ENCODE measurements around the gene IL2RA. TPM values are rescaled to one million over a fixed set of nuclear protein-coding genes. Genes with fewer than 3 reads are reported as not detected.

IL2RA gene
- total and polyA plus RNA-seq, 3 donors from 2014 or later = 0.62 to 1.0 TPM; not detected in 1

GRCh38 chr10:6009961-6010360 is 52.2 kb downstream of the IL2RA start:
- H3K9me3 ChIP-seq = no peaks in the 10 kb centered on the region
- WGBS, 2 donors = 91 to 94% methylated on average over 4 of the region's 4 CpGs
- TF ChIP-seq POLR2A (IDR thresholded peaks at IDR 0.05) = no peak
- TF ChIP-seq, protein P1, sequence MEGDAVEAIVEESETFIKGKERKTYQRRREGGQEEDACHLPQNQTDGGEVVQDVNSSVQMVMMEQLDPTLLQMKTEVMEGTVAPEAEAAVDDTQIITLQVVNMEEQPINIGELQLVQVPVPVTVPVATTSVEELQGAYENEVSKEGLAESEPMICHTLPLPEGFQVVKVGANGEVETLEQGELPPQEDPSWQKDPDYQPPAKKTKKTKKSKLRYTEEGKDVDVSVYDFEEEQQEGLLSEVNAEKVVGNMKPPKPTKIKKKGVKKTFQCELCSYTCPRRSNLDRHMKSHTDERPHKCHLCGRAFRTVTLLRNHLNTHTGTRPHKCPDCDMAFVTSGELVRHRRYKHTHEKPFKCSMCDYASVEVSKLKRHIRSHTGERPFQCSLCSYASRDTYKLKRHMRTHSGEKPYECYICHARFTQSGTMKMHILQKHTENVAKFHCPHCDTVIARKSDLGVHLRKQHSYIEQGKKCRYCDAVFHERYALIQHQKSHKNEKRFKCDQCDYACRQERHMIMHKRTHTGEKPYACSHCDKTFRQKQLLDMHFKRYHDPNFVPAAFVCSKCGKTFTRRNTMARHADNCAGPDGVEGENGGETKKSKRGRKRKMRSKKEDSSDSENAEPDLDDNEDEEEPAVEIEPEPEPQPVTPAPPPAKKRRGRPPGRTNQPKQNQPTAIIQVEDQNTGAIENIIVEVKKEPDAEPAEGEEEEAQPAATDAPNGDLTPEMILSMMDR (IDR thresholded peaks at IDR 0.05) = no peak
- intact Hi-C loops (cut with DNase I; ENCODE audit: low total_unique reads) = no loop called here
- H3K27me3 ChIP-seq = no peaks in the 10 kb centered on the region
- no peaks in the 10 kb centered on the region for H3K4me1 ChIP-seq
- no peaks in the 10 kb centered on the region for H3K36me3 ChIP-seq (ENCODE audit: low read depth, missing control alignments)
- no peak overlapping the region for H3K27ac ChIP-seq
- H3K4me3 ChIP-seq = no peak overlapping the region
- DNase-seq = no peak

- Histone ChIP-seq H3K4me3 (no peak overlapping the region), H3K9me3 (no peaks in the 10 kb centered on the region), H3K27ac (no peak overlapping the region), H3K27me3 (no peaks in the 10 kb centered on the region), H3K4me1 (no peaks in the 10 kb centered on the region), H3K36me3 (ENCODE audit: low read depth, missing control alignments) (no peaks in the 10 kb centered on the region)
- intact Hi-C loops (cut with DNase I; ENCODE audit: low total_unique reads) = no loop called here
- WGBS, 2 donors = 67 to 73% methylated on average over 2 of the region's 2 CpGs
- no peak for DNase-seq
- TF ChIP-seq, protein P1 (IDR thresholded peaks at IDR 0.05) = no peak
- TF ChIP-seq POLR2A (IDR thresholded peaks at IDR 0.05) = no peak
Observed at GRCh38 chr10:6009150-6009549, 53.0 kb downstream of the IL2RA start.

DNA sequence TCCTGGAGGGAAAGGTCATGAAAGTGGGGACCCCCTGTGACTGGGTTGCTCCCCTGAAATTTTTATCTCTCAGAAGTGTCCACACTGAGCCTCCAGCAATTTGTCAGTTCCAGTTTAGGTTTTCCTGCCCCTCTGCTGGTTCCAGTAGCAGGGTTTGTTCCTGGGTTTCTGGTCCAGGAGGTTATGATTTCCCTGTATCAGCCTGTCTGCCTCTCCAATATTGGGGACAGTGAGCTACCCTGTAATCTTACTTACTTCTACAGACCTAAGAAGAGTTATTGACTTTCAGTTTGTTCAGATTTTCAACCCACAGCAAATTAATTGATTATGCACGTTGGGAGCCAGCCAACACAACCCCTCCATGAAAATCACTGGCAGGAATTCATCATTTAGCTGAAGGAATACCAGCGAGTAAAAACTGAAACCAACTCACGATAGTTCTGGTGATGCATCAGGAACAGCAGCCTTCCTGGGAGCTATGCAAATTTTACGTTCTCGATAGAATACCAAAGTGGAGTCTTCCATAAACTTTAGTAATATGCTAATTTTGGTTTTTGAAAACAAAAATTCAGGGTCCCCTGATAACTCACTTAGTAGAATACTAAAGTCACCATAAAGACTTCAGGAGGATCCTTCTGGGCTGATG is 53.5 kb downstream of the IL2RA start:
- intact Hi-C loops (cut with DNase I; ENCODE audit: low total_unique reads) = no loop called here
- no peak overlapping the region for H3K27ac ChIP-seq

DNA sequence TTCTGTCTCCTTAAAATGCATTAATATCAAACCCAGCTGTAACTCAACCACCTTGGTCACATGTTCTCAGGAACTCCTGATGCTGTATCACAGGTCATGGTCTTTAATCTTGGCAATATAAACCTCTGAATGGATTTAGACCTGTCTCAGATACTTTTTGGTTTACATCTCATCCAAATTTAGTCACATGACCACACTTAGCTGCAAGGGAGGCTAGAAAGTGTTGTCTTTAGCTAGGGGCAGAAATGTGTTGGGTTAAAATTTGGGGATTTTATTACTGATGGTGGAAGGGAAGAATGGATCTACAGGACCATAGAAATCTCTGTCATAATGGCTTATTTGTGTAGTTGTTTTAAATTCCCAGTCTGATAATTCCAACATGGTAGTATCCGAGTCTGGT is 55.2 kb downstream of the IL2RA start:
- intact Hi-C loops (cut with DNase I; ENCODE audit: low total_unique reads) = no loop called here
- no peaks in the 10 kb centered on the region for H3K4me1 ChIP-seq
- no peak overlapping the region for H3K4me3 ChIP-seq
- TF ChIP-seq, protein P1 (IDR thresholded peaks at IDR 0.05) = no peak
- no peak for TF ChIP-seq POLR2A (IDR thresholded peaks at IDR 0.05)
- H3K9me3 ChIP-seq = no peaks in the 10 kb centered on the region
- H3K27ac ChIP-seq = no peak overlapping the region
- H3K27me3 ChIP-seq = no peaks in the 10 kb centered on the region
- WGBS, 2 donors = 96 to 100% methylated on average over 1 of the region's 1 CpG
- DNase-seq = no peak
- no peaks in the 10 kb centered on the region for H3K36me3 ChIP-seq (ENCODE audit: low read depth, missing control alignments)

More for the DNA sequence above, 53.5 kb downstream of the IL2RA start:
- no peak for DNase-seq
- H3K9me3 ChIP-seq = no peaks in the 10 kb centered on the region
- H3K4me1 ChIP-seq = no peaks in the 10 kb centered on the region
- no peak overlapping the region for H3K4me3 ChIP-seq
- 74 to 80% methylated on average over 5 of the region's 5 CpGs for WGBS, 2 donors
- H3K36me3 ChIP-seq (ENCODE audit: low read depth, missing control alignments) = no peaks in the 10 kb centered on the region
- no peak for TF ChIP-seq POLR2A (IDR thresholded peaks at IDR 0.05)
- TF ChIP-seq, protein P1 (IDR thresholded peaks at IDR 0.05) = no peak
- no peaks in the 10 kb centered on the region for H3K27me3 ChIP-seq

- intact Hi-C loops (cut with DNase I; ENCODE audit: low total_unique reads) = no loop called here
- no peaks in the 10 kb centered on the region for H3K4me1 ChIP-seq
- no peak overlapping the region for H3K4me3 ChIP-seq
- H3K27ac ChIP-seq = no peak overlapping the region
- H3K27me3 ChIP-seq = no peaks in the 10 kb centered on the region
- no peaks in the 10 kb centered on the region for H3K9me3 ChIP-seq
- DNase-seq = no peak
- WGBS, 2 donors = 59 to 63% methylated on average over 3 of the region's 3 CpGs
- TF ChIP-seq, protein P1 (IDR thresholded peaks at IDR 0.05) = no peak
- no peak for TF ChIP-seq POLR2A (IDR thresholded peaks at IDR 0.05)
- H3K36me3 ChIP-seq (ENCODE audit: low read depth, missing control alignments) = no peaks in the 10 kb centered on the region
Observed at GRCh38 chr10:6006546-6006945, 55.6 kb downstream of the IL2RA start.

Measured in testis (tissue), 3 donors.